ENCODE data around the gene RD3L. TPM values are rescaled to one million over a fixed set of nuclear protein-coding genes. Genes with fewer than 3 reads are reported as not detected.

The RD3L gene
- total RNA-seq (2014; rRNA removed) = not detected in 2 replicates
- polyA plus RNA-seq (2012) = not detected

DNA sequence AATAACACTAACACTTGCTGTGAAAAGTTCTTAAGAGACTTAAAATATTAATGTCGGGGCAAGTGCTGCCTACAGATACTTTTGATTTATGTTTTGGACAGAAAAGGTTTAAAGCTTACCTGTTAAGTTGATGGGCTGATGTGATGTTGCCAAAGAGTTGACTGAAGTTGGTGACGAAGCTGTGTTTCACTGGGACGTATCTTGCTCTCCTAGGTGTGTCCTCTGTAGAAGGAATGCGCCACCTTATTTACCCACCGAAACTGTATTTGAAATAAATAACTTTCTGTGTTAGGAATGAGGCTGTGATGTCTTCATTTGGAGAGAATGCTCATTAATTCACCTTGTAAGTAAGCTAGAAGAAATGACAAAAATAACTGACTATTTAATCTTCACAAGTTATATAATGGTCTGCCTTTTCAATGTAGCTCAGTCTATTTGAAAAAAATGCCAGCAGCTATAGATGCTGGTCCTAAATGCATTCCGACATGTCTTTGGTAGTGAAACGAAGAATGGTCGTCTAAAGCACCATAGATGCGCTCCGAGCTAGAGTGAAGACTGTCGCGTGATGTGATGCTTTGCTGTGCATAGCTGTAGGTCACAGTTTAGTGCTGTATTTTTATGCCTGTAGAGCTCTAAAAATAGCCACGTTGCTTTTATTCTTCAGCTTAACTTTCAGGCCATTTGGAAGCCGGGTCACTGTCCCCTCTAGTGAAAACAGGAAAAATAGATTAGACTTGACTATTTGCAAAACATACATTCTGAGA, at the start of gene RD3L:
RD3L (minus strand) TSS at position 557 of the 764 bp plus-strand sequence. CDS start 834 bp downstream, outside the sequence.
- no peak for DNase-seq (ENCODE audit: low read depth)

- DNase-seq (ENCODE audit: low read depth) = no peak
Measured at GRCh38 chr14:103989964-103990363, 47.6 kb upstream of the RD3L start.

DNA sequence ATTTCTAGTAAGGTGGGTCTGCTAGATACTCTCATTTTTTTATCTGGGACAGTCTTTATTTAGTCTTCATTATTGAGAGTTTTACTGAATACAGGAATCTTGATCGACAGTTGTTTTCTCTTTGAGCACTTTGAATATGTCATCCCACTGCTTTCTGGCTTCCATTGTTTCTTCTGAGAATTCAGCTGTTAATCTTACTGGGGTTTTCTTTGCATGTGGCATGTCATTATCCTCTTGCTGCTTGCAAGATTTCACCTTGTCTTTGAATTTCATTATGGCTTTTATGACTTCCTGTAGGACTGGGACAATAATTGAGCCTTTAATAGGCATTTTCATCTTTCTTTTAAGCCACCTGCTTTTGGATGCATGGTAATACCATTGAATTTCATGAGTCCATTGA, 46.7 kb upstream of the RD3L start:
- DNase-seq (ENCODE audit: low read depth) = no peak

GRCh38 chr14:103984196-103984595, 41.9 kb upstream of the RD3L start:
- DNase-seq (ENCODE audit: low read depth) = no peak

DNA sequence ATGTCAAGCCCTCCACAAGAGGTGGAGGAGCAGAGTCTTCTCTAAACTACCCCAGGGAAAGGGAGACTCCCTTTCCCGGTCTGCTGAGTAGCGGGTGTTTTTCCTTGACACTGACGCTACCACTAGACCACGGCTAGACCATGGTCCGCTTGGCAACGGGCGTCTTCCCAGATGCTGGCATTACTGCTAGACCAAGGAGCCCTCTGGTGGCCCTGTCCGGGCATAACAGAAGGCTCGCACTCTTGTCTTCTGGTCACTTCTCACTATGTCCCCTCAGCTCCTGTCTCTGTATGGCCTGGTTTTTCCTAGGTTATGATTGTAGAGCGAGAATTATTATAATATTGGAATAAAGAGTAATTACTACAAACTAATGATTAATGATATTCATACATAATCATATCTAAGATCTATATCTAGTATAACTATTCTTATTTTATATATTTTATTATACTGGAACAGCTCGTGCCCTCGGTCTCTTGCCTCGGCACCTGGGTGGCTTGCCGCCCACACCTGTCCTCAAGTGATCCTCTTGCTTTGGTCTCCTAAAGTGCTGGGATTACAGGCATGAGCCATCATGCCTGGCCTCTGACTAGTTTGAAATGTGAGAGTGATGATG, 38.4 kb upstream of the RD3L start:
- peak; percentile 7 for DNase-seq (ENCODE audit: low read depth)

GRCh38 chr14:103974575-103974974, 32.2 kb upstream of the RD3L start:
- DNase-seq (ENCODE audit: low read depth) = no peak

DNA sequence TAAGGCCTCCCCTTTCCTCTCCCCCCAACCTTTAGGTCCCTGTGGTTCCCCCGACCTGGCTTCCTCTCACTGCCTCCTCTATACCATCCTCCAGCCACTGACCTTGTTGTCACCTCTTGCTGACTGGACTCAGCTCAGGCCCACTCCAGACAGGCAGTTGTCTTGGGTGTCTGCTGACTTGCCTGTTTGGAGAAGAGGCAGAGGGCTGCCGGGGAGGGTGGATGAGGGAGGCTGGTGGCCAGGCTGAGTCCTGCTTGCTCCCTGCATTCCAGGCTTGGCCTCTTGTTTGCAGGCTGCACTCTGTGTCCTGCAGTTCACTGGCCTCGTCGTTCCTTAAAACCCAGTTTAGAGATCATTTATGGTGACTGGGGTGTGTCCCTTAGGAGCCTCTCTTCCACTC, 31.0 kb upstream of the RD3L start:
- DNase-seq (ENCODE audit: low read depth) = no peak

DNA sequence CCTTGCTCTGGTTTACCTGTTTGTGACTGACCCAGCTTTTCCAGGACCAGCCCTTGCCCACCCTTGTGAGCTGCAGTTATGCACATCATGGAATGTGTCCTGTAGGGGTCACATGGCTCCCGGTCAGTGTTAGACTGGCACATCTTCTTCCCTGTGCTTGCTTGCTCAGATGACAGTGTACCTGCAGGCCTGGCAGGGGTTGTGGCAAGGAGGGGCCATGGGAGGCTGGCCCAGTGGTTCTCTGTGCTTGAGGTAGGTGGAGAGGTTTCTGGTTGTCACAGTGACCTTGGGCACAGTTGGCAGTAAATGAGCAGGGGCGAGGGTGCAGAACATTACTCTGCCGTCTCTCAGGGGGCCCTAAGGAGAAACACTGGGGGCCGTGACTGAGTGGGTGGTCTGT, 27.6 kb upstream of the RD3L start:
- DNase-seq (ENCODE audit: low read depth) = no peak

DNA sequence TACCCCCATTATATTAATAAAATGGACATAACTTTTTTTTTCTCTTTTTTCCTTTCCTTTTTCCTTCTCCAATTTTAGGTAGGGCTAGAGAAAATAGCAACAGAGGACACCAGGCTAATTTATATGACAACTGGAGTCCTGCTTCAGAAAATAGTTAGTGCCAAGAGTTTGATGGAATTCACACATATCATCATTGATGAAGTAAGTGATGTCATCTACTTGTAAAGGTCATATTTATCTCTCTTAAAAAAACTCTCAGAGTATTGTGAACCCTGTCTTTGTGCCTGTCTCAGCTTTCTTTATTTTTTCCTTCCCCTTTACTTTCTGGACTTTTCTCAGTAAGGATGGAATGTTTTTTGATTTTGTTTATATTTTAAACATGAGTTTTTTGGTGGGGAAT, 24.3 kb upstream of the RD3L start:
- no peak for DNase-seq (ENCODE audit: low read depth)

- no peak for DNase-seq (ENCODE audit: low read depth)
Measured at GRCh38 chr14:103961928-103962578, 19.7 kb upstream of the RD3L start.

- no peak for DNase-seq (ENCODE audit: low read depth)
Measured at GRCh38 chr14:103960457-103961055, 18.2 kb upstream of the RD3L start.

DNA sequence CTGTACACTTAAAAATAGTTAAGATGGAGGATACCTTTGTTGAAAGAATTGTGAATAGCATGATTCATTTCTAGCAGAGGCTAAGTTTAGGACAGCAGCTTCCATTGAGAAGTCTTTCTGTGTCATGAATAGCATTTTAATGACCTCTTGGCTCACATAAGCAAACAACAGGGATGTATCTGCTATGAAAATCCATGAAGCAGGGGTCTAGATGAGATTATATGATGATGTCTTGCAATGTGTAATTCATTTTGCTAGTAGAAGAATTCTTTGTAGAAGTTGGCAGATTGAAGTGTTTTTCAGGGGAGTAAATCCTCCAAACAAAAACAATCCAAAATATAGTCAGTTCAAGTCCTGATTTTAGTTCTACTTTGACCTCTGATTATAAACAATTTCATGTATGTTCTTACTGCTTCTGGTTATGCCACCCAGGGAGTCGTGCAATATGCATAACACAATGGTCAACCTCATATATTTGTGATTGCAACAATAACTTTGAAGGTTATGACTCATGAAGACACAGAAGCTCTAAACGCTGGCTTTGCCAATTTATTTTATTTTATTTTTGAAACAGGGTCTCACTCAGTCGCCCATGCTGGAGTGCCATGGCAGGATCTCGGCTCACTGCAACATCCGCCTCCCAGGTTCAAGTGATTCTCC, 6.9 kb upstream of the RD3L start:
- DNase-seq (ENCODE audit: low read depth) = no peak

DNA sequence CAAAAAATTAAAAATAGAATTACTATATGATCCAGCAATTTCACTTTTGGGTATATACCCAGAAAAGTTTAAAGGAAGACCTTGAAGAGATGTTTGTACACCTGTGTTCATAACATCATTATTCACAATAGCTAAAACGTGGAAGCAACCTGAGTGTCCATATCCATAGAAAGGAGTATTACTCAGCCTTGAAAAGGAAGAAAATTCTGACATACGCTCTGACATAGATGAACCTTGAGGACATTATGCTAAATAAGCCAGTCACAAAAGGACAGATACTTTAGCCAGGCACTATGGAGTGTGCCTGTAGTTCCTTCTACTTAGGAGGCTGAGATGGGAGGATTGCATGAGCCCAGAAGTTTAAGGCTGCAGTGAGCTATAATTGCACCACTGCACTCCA, 6.1 kb upstream of the RD3L start:
- no peak for DNase-seq (ENCODE audit: low read depth)

- DNase-seq (ENCODE audit: low read depth) = no peak
Measured at GRCh38 chr14:103946975-103947374, 4.6 kb upstream of the RD3L start.

DNA sequence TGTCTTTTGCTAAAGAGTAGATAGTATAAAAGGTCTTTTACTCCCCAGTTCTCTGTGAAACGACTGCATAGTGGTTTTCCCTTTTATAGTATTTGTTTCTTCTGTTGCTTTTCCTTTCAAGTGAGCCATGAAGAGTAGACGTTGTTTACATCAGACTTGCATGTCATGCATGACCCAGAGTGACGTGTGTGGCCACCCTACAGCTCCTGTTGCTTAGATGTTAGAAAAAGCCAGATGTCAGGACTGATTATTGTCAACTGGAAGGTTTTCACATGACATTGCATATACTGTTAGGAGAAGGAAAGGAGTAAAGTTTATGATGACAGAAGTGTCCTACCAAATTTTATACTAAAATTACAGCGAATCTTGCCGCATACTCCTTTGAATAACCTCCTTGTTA, 1.3 kb upstream of the RD3L start:
- no peak for DNase-seq (ENCODE audit: low read depth)

DNA sequence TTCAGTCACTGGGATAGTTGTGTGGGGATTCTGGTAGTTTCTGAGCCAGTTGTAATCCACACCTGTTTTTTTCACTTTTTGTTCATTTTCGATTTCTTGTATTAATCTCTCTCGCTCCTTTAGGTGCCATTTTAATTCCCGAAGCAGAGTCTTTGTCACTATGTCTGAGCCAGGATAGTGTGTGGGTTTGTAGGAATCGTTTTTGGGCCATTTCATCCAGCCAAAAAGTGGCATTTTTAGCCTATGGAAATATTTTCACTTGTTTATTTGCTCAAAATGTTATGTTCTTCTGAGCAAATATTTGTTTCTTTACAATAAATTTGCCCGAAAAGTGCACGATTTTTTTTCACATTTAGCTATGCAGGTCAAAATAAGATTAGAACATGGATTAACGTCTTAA, 867 bp downstream of the RD3L start:
- no peak for DNase-seq (ENCODE audit: low read depth)

GRCh38 chr14:103935102-103935501, 7.2 kb downstream of the RD3L start:
- DNase-seq (ENCODE audit: low read depth) = no peak

DNA sequence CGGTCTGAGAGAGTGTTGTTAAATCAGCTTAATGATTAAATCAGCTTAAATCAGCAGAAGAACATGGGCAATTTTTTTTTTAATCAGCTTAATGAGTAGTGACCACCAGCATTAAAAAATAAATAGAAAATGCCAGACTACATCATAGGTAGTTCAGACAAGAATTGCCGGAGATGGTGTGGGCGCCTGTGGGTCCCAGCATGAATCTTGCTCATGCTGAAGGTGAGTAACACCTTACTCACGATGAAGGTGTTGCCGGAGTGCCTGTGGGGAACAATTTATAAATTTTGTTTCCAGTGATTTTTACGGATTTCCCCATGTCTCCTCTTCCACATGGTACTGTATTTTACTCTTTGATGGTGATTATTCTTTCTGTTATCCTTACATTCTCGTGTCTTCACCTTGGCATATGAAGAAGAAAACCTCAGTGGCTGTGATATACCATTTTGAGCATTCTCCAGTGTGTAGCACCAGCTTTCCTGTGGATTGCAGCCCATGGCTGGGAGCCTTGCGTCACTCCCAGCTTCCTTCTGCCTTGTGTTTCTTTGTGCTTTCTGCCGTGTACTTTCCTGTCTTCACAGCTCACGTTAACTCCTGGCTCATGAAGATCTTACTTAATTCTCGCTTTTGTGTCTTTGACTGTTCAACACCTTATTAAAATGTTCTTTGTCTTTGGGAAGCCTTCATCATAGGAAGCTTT, 9.4 kb downstream of the RD3L start:
- DNase-seq (ENCODE audit: low read depth) = no peak

- no peak for DNase-seq (ENCODE audit: low read depth)
Measured at GRCh38 chr14:103931422-103931821, 10.9 kb downstream of the RD3L start.

- DNase-seq (ENCODE audit: low read depth) = no peak
Measured at GRCh38 chr14:103930051-103930604, 12.2 kb downstream of the RD3L start.

Data from LHCN-M2 (cell line).